MCF 10A (cell line): ENCODE measurements around the gene HNRNPL. TPM values are rescaled to one million over a fixed set of nuclear protein-coding genes. Genes with fewer than 3 reads are reported as not detected.

Experiments
- BruUV-seq: library from RNA; stranded (reverse); fragments of 400-500 nt; replicated peaks from 2 replicates; lab custom pipeline; 2021; lab: Mats Ljungman, UMichigan
- CTCF ChIA-PET: fragments of 300-600 bp; sonication (Branson Sonifier 250); formaldehyde crosslinking; extraction: SDS; loops from one replicate; lab custom pipeline; 2021; ENCODE audit warnings: antibody characterized with exemption, inconsistent platforms; lab: Yijun Ruan, JAX
- POLR2A ChIA-PET: fragments of 300-600, 350-650 bp; sonication (Branson Sonifier 250); formaldehyde crosslinking; extraction: SDS; loops from one replicate; lab custom pipeline; 2020; ENCODE audit warnings: antibody characterized with exemption, inconsistent platforms; lab: Yijun Ruan, JAX
- DNase-seq: peaks from one replicate; pipeline ENCODE4 v3.0.0-alpha.2; 2018; ENCODE audit not compliant: unreplicated experiment
- H3K27ac Mint-ChIP-seq: one replicate; pipeline ENCODE4 v1.8.0; 2022; ENCODE audit warnings: mild to moderate bottlenecking, low read depth, mixed read lengths; ENCODE audit not compliant: unreplicated experiment
- H3K27me3 Mint-ChIP-seq: one replicate; pipeline ENCODE4 v1.8.0; 2022; ENCODE audit warnings: mixed read lengths; ENCODE audit not compliant: insufficient read depth, unreplicated experiment
- H3K36me3 Mint-ChIP-seq: one replicate; pipeline ENCODE4 v1.8.0; 2022; ENCODE audit warnings: mild to moderate bottlenecking, moderate library complexity, mixed read lengths; ENCODE audit not compliant: insufficient read depth, unreplicated experiment
- H3K4me1 Mint-ChIP-seq: one replicate; pipeline ENCODE4 v1.8.0; 2022; ENCODE audit warnings: mixed read lengths; ENCODE audit not compliant: insufficient read depth, unreplicated experiment
- H3K4me3 Mint-ChIP-seq: one replicate; pipeline ENCODE4 v1.8.0; 2022; ENCODE audit warnings: mild to moderate bottlenecking, moderate library complexity, mixed read lengths; ENCODE audit not compliant: unreplicated experiment
- H3K9me3 Mint-ChIP-seq: one replicate; pipeline ENCODE4 v1.8.0; 2022; ENCODE audit warnings: mixed read lengths; ENCODE audit not compliant: unreplicated experiment
- CTCF ChIP-seq: fragments of 200-600 bp; IDR thresholded peaks from one replicate; pipeline ENCODE4 v1.8.0; 2022; ENCODE audit warnings: antibody characterized with exemption, mild to moderate bottlenecking; ENCODE audit not compliant: unreplicated experiment
- intact Hi-C: fragments of 100-400 bp; cut with micrococcal nuclease; formaldehyde crosslinking; loops from 2 replicates; pipeline ENCODE4 v1.14.1; 2022
- total RNA-seq: library from RNA; stranded (reverse); gene quantifications from 2 replicates; pipeline ENCODE4 v1.2.3, GENCODE V29; 2022

Gene HNRNPL
- total RNA-seq, 1 experiment from 2014 or later: 421 TPM

- intact Hi-C loops: no loop called here
- BruUV-seq: no TSS peak
- no peak for TF ChIP-seq CTCF
- H3K36me3 Mint-ChIP-seq: peaks cover 10% of the 10 kb centered on the region
- no peaks in the 10 kb centered on the region for H3K4me1 Mint-ChIP-seq
- POLR2A ChIA-PET: no interaction called here
- DNase-seq: no peak
- no peaks in the 10 kb centered on the region for H3K27me3 Mint-ChIP-seq
- H3K9me3 Mint-ChIP-seq: no peaks in the 10 kb centered on the region
- no peak overlapping the region for H3K27ac Mint-ChIP-seq
- no peak overlapping the region for H3K4me3 Mint-ChIP-seq
- CTCF ChIA-PET: no interaction called here
Observed at GRCh38 chr19:38813323-38813722, 36.5 kb downstream of the HNRNPL start.

GRCh38 chr19:38812841-38813320 lies 36.9 kb downstream of the HNRNPL start, which contains the start of gene LGALS4:
LGALS4 (minus strand) TSS chr19:38812945; CDS start chr19:38812886, 59 bp downstream.
- H3K4me3 Mint-ChIP-seq: no peak within 1 kb of the TSS
- no peaks in the 10 kb centered on the region for H3K9me3 Mint-ChIP-seq
- H3K27ac Mint-ChIP-seq: no peak within 1 kb of the TSS
- peaks cover 10% of the 10 kb centered on the region for H3K36me3 Mint-ChIP-seq
- no peaks in the 10 kb centered on the region for H3K27me3 Mint-ChIP-seq
- no TSS peak for BruUV-seq
- POLR2A ChIA-PET: no interaction called here
- no peaks in the 10 kb centered on the region for H3K4me1 Mint-ChIP-seq
- DNase-seq: no peak
- CTCF ChIA-PET: no interaction called here
- no peak for TF ChIP-seq CTCF
- intact Hi-C loops: no loop called here

GRCh38 chr19:38812009-38812840 lies 37.6 kb downstream of the HNRNPL start:
- intact Hi-C loops: no loop called here
- Mint-ChIP-seq H3K4me1 (no peaks in the 10 kb centered on the region), H3K9me3 (no peaks in the 10 kb centered on the region), H3K27me3 (no peaks in the 10 kb centered on the region), H3K4me3 (no peak overlapping the region), H3K36me3 (peaks cover 6% of the 10 kb centered on the region), H3K27ac (no peak overlapping the region)
- POLR2A ChIA-PET: interaction anchor here (1.2 kb wide), 1 partner anchor 13 kb away, joined by 3 read pairs; no protein-coding TSS in a partner anchor
- no peak for TF ChIP-seq CTCF
- CTCF ChIA-PET: interaction anchor here (0.5 kb wide), 1 partner anchor 22 kb away, joined by 4 read pairs; no protein-coding TSS in a partner anchor
- BruUV-seq: no TSS peak
- DNase-seq: no peak

GRCh38 chr19:38809592-38810252 lies 40.1 kb downstream of the HNRNPL start:
- peaks cover 5% of the 10 kb centered on the region for H3K4me1 Mint-ChIP-seq
- CTCF ChIA-PET: interaction anchor here (0.6 kb wide), 2 partner anchors 166 to 303 kb away, joined by 3 read pairs; no protein-coding TSS in a partner anchor
- intact Hi-C loops: no loop called here
- peaks cover 1% of the 10 kb centered on the region for H3K36me3 Mint-ChIP-seq
- no peak for TF ChIP-seq CTCF
- no TSS peak for BruUV-seq
- H3K27me3 Mint-ChIP-seq: no peaks in the 10 kb centered on the region
- POLR2A ChIA-PET: interaction anchor here (0.7 to 1.7 kb wide), 3 partner anchors 18 to 62 kb away, joined by 3 to 5 read pairs (median 4); no protein-coding TSS in a partner anchor
- peak overlapping the region; percentile 37 for H3K27ac Mint-ChIP-seq
- DNase-seq: no peak
- no peaks in the 10 kb centered on the region for H3K9me3 Mint-ChIP-seq
- no peak overlapping the region for H3K4me3 Mint-ChIP-seq
